Measurements from ENCODE around the gene SLC39A11. TPM values are rescaled to one million over a fixed set of nuclear protein-coding genes. Genes with fewer than 3 reads are reported as not detected.
A peak's percentile ranks its signal among the peaks of the same experiment; 100 is the strongest.

The SLC39A11 gene
- total and polyA plus RNA-seq, 2 of the 13 experiments (the other 11 are each of a cell fraction or from before 2014, with no cell fraction given) = 17.2 to 31.5 TPM

GRCh38 chr17:72661116-72661944 lies 431.2 kb downstream of the SLC39A11 start (continued):
- TF ChIP-seq PCBP1 (IDR thresholded peaks at IDR 0.05; ENCODE audit: borderline replicate concordance, low read depth, low read length) (no peak), FOXM1 (CRISPR knock-in tag; IDR thresholded peaks at IDR 0.05) (no peak), ZNF17 (CRISPR knock-in tag; IDR thresholded peaks at IDR 0.05) (no peak), FOXA1 (IDR thresholded peaks at IDR 0.05) (no peak), FOXA1 (CRISPR knock-in tag; IDR thresholded peaks at IDR 0.05) (no peak; the same call in 1 of the 2 replicates), BCL3 (CRISPR knock-in tag; IDR thresholded peaks at IDR 0.05) (0 out of 2 replicates have a peak, but pooled peaks have one; percentile 34), KAT2B (IDR thresholded peaks at IDR 0.05; ENCODE audit: borderline replicate concordance, low read depth, low read length) (no peak), ZNF180 (CRISPR knock-in tag; IDR thresholded peaks at IDR 0.05; ENCODE audit: borderline replicate concordance, low read depth) (no peak), HBP1 (CRISPR knock-in tag; IDR thresholded peaks at IDR 0.05; ENCODE audit: low read depth) (no peak), ZNF235 (CRISPR knock-in tag; IDR thresholded peaks at IDR 0.05; ENCODE audit: borderline replicate concordance) (no peak), ZSCAN30 (CRISPR knock-in tag; IDR thresholded peaks at IDR 0.05) (no peak), RORA (CRISPR knock-in tag; IDR thresholded peaks at IDR 0.05) (no peak), CBX5 (CRISPR knock-in tag; IDR thresholded peaks at IDR 0.05; ENCODE audit: borderline replicate concordance) (no peak; the same call in 1 of the 2 replicates), EED (CRISPR knock-in tag; IDR thresholded peaks at IDR 0.05) (peak; percentile 88; the same call in 1 of the 2 replicates), IRF2 (CRISPR knock-in tag; IDR thresholded peaks at IDR 0.05) (peak; percentile 63; the same call in 1 of the 2 replicates), PHF8 (CRISPR knock-in tag; IDR thresholded peaks at IDR 0.05) (no peak), TBL1XR1 (IDR thresholded peaks at IDR 0.05; ENCODE audit: borderline replicate concordance, low read length, partially characterized antibody) (no peak), ZNF576 (CRISPR knock-in tag; IDR thresholded peaks at IDR 0.05) (no peak), KDM5A (IDR thresholded peaks at IDR 0.05; ENCODE audit: borderline replicate concordance, low read length) (no peak)
- TF ChIP-seq, protein P1, sequence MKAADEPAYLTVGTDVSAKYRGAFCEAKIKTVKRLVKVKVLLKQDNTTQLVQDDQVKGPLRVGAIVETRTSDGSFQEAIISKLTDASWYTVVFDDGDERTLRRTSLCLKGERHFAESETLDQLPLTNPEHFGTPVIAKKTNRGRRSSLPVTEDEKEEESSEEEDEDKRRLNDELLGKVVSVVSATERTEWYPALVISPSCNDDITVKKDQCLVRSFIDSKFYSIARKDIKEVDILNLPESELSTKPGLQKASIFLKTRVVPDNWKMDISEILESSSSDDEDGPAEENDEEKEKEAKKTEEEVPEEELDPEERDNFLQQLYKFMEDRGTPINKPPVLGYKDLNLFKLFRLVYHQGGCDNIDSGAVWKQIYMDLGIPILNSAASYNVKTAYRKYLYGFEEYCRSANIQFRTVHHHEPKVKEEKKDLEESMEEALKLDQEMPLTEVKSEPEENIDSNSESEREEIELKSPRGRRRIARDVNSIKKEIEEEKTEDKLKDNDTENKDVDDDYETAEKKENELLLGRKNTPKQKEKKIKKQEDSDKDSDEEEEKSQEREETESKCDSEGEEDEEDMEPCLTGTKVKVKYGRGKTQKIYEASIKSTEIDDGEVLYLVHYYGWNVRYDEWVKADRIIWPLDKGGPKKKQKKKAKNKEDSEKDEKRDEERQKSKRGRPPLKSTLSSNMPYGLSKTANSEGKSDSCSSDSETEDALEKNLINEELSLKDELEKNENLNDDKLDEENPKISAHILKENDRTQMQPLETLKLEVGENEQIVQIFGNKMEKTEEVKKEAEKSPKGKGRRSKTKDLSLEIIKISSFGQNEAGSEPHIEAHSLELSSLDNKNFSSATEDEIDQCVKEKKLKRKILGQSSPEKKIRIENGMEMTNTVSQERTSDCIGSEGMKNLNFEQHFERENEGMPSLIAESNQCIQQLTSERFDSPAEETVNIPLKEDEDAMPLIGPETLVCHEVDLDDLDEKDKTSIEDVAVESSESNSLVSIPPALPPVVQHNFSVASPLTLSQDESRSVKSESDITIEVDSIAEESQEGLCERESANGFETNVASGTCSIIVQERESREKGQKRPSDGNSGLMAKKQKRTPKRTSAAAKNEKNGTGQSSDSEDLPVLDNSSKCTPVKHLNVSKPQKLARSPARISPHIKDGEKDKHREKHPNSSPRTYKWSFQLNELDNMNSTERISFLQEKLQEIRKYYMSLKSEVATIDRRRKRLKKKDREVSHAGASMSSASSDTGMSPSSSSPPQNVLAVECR (CRISPR knock-in tag; IDR thresholded peaks at IDR 0.05; ENCODE audit: borderline replicate concordance) = peak; percentile 67; the same call in 1 of the 2 replicates
- TF ChIP-seq, protein P2, sequence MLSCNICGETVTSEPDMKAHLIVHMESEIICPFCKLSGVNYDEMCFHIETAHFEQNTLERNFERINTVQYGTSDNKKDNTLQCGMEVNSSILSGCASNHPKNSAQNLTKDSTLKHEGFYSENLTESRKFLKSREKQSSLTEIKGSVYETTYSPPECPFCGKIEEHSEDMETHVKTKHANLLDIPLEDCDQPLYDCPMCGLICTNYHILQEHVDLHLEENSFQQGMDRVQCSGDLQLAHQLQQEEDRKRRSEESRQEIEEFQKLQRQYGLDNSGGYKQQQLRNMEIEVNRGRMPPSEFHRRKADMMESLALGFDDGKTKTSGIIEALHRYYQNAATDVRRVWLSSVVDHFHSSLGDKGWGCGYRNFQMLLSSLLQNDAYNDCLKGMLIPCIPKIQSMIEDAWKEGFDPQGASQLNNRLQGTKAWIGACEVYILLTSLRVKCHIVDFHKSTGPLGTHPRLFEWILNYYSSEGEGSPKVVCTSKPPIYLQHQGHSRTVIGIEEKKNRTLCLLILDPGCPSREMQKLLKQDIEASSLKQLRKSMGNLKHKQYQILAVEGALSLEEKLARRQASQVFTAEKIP (CRISPR knock-in tag; IDR thresholded peaks at IDR 0.05; ENCODE audit: borderline replicate concordance) = no peak

All from HepG2 (cell line).